DMS 273 (cell line): ENCODE measurements around the gene CEP85L.

Experiments used
- DNase-seq: peaks from one replicate; lab custom pipeline; 2025; ENCODE audit not compliant: unreplicated experiment; lab: John Stamatoyannopoulos, UW

CEP85L gene

DNA sequence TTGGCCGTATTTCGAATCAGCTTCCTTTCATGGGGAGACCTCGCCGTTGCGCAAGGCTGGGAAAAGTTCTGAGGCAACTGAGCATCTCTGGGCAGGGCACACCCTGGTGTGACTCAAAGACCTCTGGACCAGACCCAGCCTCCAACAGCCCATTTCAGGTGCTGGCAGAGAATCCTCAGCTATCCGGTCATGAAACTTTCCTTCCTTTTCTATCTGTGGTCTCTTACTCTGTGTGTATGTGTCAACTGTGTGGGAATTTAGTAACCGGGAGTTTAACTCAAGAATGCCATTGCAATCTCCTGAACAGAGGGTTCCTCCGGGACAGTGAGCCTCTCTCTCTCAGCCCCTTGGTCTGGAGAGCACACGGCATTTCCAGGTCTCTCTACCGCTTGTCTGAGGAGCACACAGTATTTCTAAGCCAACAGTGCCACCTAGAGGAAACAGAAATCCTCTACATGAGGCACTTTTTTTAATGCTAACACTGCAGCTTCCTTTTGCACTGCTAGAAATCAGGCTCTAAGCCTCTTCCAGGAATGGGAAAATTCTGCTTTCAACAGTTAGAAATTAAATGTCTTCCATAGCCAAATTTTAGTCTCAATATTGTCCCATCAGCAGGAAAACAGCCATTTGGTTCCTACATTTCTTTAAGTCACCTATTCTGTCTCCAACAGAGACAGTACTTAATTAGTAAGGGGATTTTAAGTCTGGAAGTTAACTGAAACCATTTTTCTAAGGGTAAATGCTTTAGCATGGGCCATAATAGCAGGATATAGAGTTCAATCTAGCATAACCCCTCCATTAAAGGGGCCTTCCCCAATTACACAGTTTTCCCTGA, 70.6 kb downstream of the CEP85L start:
- DNase-seq = peak; percentile 75

GRCh38 chr6:118579786-118580185, 71.6 kb downstream of the CEP85L start:
- DNase-seq = no peak

GRCh38 chr6:118578617-118579016, 72.8 kb downstream of the CEP85L start:
- DNase-seq = peak; percentile 9

DNA sequence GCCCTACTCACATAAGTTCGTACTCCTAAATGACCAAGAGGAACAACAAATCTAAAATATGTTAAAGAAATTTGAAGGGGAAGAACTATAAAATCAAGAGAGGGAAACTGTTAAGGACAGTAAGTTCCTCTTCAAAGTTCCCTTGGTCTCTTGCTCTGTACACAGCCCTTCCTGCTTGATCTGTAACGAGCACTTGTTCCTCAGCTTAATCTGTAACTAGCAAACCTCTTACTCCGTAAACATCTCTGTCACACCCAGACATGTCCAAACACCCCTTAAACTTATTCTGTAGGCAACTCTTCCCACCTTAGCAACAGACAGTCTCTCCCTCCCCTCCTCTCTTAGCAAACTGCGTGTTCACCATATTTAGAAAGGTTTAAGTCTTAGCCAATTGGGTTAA, 73.4 kb downstream of the CEP85L start:
- no peak for DNase-seq

DNA sequence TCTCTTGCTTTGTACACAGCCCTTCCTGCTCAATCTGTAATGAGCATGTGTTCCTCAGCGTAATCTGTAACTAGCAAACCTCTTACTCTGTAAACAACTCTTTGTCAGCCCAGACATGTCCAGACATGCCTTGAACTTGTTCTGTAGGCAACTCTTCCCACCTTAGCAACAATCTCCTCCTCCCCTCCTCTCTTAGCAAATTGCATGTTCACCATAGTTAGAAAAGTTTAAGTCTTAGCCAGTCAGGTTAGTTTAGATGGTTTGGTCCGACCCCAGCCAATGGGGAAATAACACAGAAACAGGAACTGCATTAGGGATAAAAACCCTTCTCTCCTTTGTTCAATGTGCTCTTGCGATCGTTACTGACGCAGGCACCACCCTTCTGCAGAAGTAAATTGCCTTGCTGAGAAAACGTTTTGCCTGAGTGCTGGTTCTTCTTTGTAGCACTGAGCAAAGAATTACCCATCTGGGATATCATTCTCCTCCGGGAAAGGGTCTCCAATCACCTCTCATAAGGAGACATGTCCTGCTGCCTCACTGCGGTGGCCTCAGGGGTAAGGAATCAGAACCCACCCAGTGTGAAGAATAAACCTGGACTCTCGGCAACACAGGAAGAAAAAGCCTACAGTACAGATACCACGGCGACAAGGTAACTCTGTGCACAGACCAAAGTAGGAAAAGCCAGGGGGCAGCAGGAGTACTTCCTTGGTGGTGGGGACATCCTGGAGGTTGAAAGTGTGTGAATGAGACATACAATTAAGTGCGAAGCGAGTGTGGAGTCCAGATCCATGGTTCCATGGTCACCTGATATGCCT, 77.1 kb downstream of the CEP85L start:
- peak; percentile 62 for DNase-seq

GRCh38 chr6:118571121-118571520, 80.3 kb downstream of the CEP85L start:
- DNase-seq = no peak

GRCh38 chr6:118569498-118569897, 81.9 kb downstream of the CEP85L start:
- no peak for DNase-seq

- no peak for DNase-seq
These were observed 83.4 kb downstream of the CEP85L start for GRCh38 chr6:118567974-118568373.

DNA sequence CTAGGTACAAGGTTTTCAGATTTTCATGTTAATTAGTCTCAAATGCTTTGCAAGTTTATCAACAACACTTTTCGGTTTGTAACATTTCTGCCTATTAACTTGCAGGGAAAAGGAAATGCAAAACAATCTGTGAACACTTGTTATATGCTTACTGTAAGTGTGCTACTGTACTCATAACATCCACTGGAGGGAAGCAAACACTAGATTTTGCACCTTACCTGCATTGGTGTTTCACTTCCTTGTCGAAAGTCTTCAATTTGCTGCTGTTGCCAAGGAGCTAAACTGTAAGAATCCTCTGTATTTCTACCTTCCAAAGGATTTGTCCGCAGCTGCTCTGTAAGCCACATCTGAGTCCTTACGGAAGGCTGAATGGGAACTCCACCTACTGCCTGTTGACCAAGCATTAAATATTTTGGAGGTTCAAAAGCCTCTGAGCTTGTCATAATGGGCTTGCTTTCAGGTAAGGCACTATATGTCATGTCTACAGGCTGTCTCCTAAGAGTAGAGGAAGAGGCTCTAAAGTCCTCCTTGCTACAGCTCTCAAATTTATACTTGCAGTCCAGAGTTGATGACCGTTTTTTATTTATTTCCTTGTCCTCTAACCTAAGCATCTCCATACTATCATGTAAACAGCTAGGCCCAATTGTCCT, 86.0 kb downstream of the CEP85L start:
- DNase-seq = peak; percentile 65

GRCh38 chr6:118562959-118563358, 88.4 kb downstream of the CEP85L start:
- DNase-seq = no peak

- DNase-seq = no peak
These were observed 89.1 kb downstream of the CEP85L start for GRCh38 chr6:118562248-118562647.

- no peak for DNase-seq
These were observed 91.7 kb downstream of the CEP85L start for GRCh38 chr6:118559659-118560058.

DNA sequence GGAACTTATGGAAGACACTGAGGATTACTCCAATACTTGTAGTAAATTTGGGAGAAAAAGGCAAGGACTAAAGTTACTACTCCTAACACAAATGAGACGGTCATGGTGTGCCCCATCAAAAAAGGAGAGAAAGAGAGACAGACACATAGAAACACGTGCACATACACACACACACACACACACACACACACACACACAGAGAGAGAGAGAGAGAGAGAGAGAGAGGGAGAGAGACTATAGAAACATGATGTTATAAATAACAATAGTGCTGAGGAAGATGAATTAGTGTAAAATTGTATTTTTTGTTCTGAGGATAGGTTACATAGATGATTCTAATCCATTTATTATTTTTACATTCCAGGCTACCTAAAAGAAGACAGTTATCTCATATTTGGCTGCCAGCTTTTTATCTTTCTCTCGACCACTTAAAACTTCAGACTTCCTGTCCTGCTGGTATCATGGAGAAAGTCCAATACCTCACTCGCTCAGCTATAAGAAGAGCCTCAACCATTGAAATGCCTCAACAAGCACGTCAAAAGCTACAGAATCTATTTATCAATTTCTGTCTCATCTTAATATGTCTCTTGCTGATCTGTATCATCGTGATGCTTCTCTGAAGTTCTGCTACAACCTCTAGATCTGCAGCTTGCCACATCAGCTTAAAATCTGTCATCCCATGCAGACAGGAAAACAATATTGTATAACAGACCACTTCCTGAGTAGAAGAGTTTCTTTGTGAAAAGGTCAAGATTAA, 92.8 kb downstream of the CEP85L start:
- DNase-seq = no peak

DNA sequence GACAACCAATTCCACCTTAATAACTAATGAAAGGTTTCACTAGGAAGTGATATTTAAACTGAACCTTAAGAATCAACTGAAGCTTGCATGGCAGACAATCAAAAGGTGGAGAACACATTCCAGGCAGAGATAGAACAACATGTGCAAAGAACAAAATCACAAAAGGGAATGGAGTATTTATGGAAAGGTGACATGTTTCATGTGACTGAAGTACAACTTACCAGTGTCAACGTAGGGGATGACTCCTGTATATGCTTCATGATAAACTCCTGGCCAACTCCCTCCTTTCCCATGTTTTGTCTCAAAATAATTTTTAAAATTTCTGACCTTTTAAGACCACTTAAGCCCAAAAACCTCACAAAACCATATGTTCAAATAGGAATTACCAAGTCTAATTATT, 96.7 kb downstream of the CEP85L start:
- DNase-seq = no peak

GRCh38 chr6:118553132-118553531, 98.3 kb downstream of the CEP85L start:
- DNase-seq = no peak

- DNase-seq = peak; percentile 79
These were observed 100.0 kb downstream of the CEP85L start for GRCh38 chr6:118551063-118552053.

- no peak for DNase-seq
These were observed 102.8 kb downstream of the CEP85L start for GRCh38 chr6:118548613-118549012.

DNA sequence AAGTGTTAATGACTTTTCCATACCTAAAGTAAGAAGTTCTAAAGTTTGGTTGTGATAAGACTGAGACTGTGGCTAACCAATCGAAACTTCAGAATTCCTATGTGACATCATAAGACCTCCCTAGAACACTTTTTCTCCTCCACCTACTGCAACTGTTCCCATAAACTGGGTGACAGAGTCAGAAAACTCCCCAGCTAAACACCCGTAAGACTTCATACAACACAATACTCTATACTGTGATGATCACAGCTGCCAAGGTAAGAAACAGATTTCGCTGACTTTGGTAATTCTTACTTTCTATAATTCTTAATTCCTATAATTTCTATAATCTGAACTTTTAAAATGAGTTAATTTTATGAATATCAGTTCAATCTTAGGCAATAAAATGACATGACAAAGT, 103.3 kb downstream of the CEP85L start, which contains the start of gene PLN:
Gene PLN (plus strand): TSS at position 161 of the 400 bp plus-strand sequence. CDS start 10,626 bp downstream, outside the sequence.
- DNase-seq = no peak

DNA sequence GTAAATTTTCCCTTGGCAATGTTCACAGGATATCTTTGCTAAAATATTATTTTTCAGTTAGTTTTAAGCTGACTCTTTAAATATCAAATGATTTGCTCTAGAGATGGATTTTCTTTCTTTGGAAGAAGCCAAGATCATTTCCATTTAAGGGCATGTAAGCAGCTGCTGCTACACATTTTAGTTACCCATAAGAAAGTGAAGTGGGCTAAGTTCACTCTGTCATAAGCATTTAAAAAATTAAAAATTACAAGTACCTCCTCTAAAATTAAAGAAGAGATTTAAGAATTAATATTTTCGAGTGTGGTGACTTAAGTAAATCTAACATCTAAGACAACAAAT, 104.5 kb downstream of the CEP85L start:
- DNase-seq = no peak
